Adrenal gland (tissue), 5 donors: ENCODE data around the gene SERPIND1.
A peak's percentile ranks its signal among the peaks of the same experiment; 100 is the strongest.

Experiments
- POLR2A ChIP-seq, 2 donors: fragments of 450-650 bp; IDR thresholded peaks; one replicate each; pipeline ENCODE4 v1.6.1; 2017; ENCODE audit warnings: antibody characterized with exemption in 2 of 2, mild to moderate bottlenecking in 2 of 2, moderate library complexity in 1 of 2
- TF ChIP-seq, protein P1 (sequence below), 6 experiments: fragments of 450-650 bp in 4 of 6; fragments of 200-600 bp in 2 of 6; sonication (generic) in 1 of 6; IDR thresholded peaks; 1 replicate in 5 of 6; 2 replicates in 1 of 6; pipeline versions ENCODE4 v1.5.1 to v1.8.0; 2016 to 2021; ENCODE audit warnings: antibody characterized with exemption in 6 of 6, mild to moderate bottlenecking in 2 of 6, moderate library complexity in 1 of 6
- donor health status: DM: no; HTN: no; CAD: no.

GRCh38 chr22:20741634-20742581 is 32.0 kb upstream of the SERPIND1 start:
- TF ChIP-seq, protein P1, sequence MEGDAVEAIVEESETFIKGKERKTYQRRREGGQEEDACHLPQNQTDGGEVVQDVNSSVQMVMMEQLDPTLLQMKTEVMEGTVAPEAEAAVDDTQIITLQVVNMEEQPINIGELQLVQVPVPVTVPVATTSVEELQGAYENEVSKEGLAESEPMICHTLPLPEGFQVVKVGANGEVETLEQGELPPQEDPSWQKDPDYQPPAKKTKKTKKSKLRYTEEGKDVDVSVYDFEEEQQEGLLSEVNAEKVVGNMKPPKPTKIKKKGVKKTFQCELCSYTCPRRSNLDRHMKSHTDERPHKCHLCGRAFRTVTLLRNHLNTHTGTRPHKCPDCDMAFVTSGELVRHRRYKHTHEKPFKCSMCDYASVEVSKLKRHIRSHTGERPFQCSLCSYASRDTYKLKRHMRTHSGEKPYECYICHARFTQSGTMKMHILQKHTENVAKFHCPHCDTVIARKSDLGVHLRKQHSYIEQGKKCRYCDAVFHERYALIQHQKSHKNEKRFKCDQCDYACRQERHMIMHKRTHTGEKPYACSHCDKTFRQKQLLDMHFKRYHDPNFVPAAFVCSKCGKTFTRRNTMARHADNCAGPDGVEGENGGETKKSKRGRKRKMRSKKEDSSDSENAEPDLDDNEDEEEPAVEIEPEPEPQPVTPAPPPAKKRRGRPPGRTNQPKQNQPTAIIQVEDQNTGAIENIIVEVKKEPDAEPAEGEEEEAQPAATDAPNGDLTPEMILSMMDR (IDR thresholded peaks at IDR 0.05): peak; percentile 33 to 58 (median 43)
- no peak for TF ChIP-seq POLR2A (IDR thresholded peaks at IDR 0.05)
